Small intestine (tissue), 16 donors: ENCODE data around the gene ANO5. TPM values are rescaled to one million over a fixed set of nuclear protein-coding genes. Genes with fewer than 3 reads are reported as not detected.
A peak's percentile ranks its signal among the peaks of the same experiment; 100 is the strongest.

Experiments
- DNase-seq, 2 donors: peaks; one replicate each; pipeline versions ENCODE4 v3.0.0 to v3.0.0-alpha.2; 2013
- FAIRE-seq: peaks from 2 replicates; lab custom pipeline; 2012; peaks lifted over from hg19 to GRCh38; lab: Jason Lieb, UNC
- H3K27ac ChIP-seq, 3 donors: one replicate each; pipeline ENCODE4 v1.5.1; 2013; ENCODE audit warnings: low read length in 2 of 3, mild to moderate bottlenecking in 2 of 3, control low read depth in 1 of 3, inconsistent platforms in 1 of 3, low read depth in 1 of 3, moderate library complexity in 1 of 3
- H3K27me3 ChIP-seq, 3 donors: one replicate each; pipeline ENCODE4 v1.6.1; 2013; ENCODE audit warnings: low read length in 3 of 3, inconsistent platforms in 1 of 3; ENCODE audit not compliant: control insufficient read depth in 3 of 3, insufficient read depth in 3 of 3
- H3K36me3 ChIP-seq, 3 donors: one replicate each; pipeline ENCODE4 v1.6.1; 2013; ENCODE audit warnings: low read length in 3 of 3, inconsistent platforms in 1 of 3, low read depth in 1 of 3, mild to moderate bottlenecking in 1 of 3, moderate library complexity in 1 of 3; ENCODE audit not compliant: control insufficient read depth in 3 of 3, insufficient read depth in 2 of 3
- H3K4me1 ChIP-seq, 3 donors: one replicate each; pipeline ENCODE4 v1.6.1; 2013; ENCODE audit warnings: low read length in 2 of 3, inconsistent platforms in 1 of 3, low read depth in 1 of 3, mild to moderate bottlenecking in 1 of 3, moderate library complexity in 1 of 3; ENCODE audit not compliant: control insufficient read depth in 3 of 3, insufficient read depth in 2 of 3
- H3K4me3 ChIP-seq, 3 donors: one replicate each; pipeline ENCODE4 v1.5.1; 2013; ENCODE audit warnings: low read length in 3 of 3, control low read depth in 1 of 3, inconsistent platforms in 1 of 3, low read depth in 1 of 3, mild to moderate bottlenecking in 1 of 3, moderate library complexity in 1 of 3
- H3K9me3 ChIP-seq, 2 donors: one replicate each; pipeline ENCODE4 v1.6.1; 2013; ENCODE audit warnings: low read depth in 1 of 2, low read length in 1 of 2; ENCODE audit not compliant: control insufficient read depth in 2 of 2, insufficient read depth in 1 of 2
- WGBS, 3 donors: extraction: QIAGEN DNeasy Blood & Tissue Kit; methylation state at CpG; one replicate each; pipeline ENCODE4 v1.1.7; 2013; 5-methylcytosine and 5-hydroxymethylcytosine counted together
- long read RNA-seq, 10 donors: transcript quantifications; one replicate each; lab custom pipeline, GENCODE V29; 2026
- polyA plus RNA-seq, 4 donors: library from polyadenylated mRNA; stranded (reverse) in 3 of 4; unstranded in 1 of 4; fragments of 200-250 nt in 3 of 4; fragments of 120-200 nt in 1 of 4; gene quantifications; one replicate each; pipeline versions ENCODE4 v1.2.1 to v1.2.3, GENCODE V29; 2013
- donor health status: healthy with polysubstance abuse.
- donor health status: control.
- donor health status: control.
- donor health status: Bipolar disorder and iron deficiency.
- donor health status: healthy.

The ANO5 gene
- 1 to 10 TPM; 1.4 to 7.8 (median 1.7) TPM for polyA plus RNA-seq
- long read RNA-seq, donor 1, partial matches to known transcripts = 9 of 9 reads
- long read RNA-seq, donor 1, other reads (novel, unspliced or antisense) = 0 of 9 reads
- long read RNA-seq, donor 2 = 0 reads
- long read RNA-seq, donor 3 = 0 reads
- long read RNA-seq, donor 4 = 0 reads
- long read RNA-seq, donor 5 = 0 reads
- long read RNA-seq, donor 6, partial matches to known transcripts = 6 of 6 reads
- long read RNA-seq, donor 6, other reads (novel, unspliced or antisense) = 0 of 6 reads
- long read RNA-seq, donor 7 = 0 reads
- long read RNA-seq, donor 8 = 0 reads
- long read RNA-seq, donor 9 = 0 reads
- long read RNA-seq, donor 10 = 0 reads

GRCh38 chr11:22192642-22193347, at the start of gene ANO5:
Gene ANO5 (plus strand): TSS chr11:22193085. CDS start chr11:22193493, 408 bp downstream.
- H3K9me3 ChIP-seq = no peaks in the 10 kb centered on the region
- H3K27me3 ChIP-seq = peaks cover 0 to 4% (median 2%) of the 10 kb centered on the region in 3 donors
- 2 to 3% (median 2%) methylated on average over 46 to 56 of the region's 56 CpGs for WGBS, 3 donors
- no peaks in the 10 kb centered on the region for H3K36me3 ChIP-seq
- peak within 1 kb of the TSS in 2 of 3 donors; percentile 65 to 70 for H3K27ac ChIP-seq
- peak within 1 kb of the TSS; percentile 41 to 89 (median 82) for H3K4me3 ChIP-seq
- DNase-seq = peak; percentile 78 to 84
- FAIRE-seq = no peak
- H3K4me1 ChIP-seq = no peaks in the 10 kb centered on the region

GRCh38 chr11:22151649-22152197, 41.2 kb upstream of the ANO5 start:
- Histone ChIP-seq H3K27ac (no peak overlapping the region), H3K27me3 (no peaks in the 10 kb centered on the region), H3K36me3 (no peaks in the 10 kb centered on the region), H3K4me1 (no peaks in the 10 kb centered on the region), H3K4me3 (no peak overlapping the region), H3K9me3 (no peaks in the 10 kb centered on the region)
- DNase-seq (no peak), FAIRE-seq (no peak)
- 85 to 90% (median 88%) methylated on average over 4 of the region's 4 CpGs for WGBS, 3 donors

GRCh38 chr11:22157531-22157930, 35.4 kb upstream of the ANO5 start:
- Histone ChIP-seq H3K36me3 (no peaks in the 10 kb centered on the region), H3K9me3 (no peaks in the 10 kb centered on the region), H3K27me3 (no peaks in the 10 kb centered on the region), H3K27ac (no peak overlapping the region), H3K4me1 (no peaks in the 10 kb centered on the region), H3K4me3 (no peak overlapping the region)
- DNase-seq (no peak), FAIRE-seq (no peak)
- 44 to 69% (median 56%) methylated on average over 2 of the region's 2 CpGs for WGBS, 3 donors

GRCh38 chr11:22161489-22161888, 31.4 kb upstream of the ANO5 start:
- Histone ChIP-seq H3K27me3 (no peaks in the 10 kb centered on the region), H3K9me3 (no peaks in the 10 kb centered on the region), H3K36me3 (no peaks in the 10 kb centered on the region), H3K27ac (no peak overlapping the region), H3K4me3 (no peak overlapping the region), H3K4me1 (peaks cover 0 to 5% (median 0%) of the 10 kb centered on the region in 3 donors)
- WGBS, 3 donors = 65 to 66% (median 66%) methylated on average over 1 of the region's 1 CpG
- no peak for FAIRE-seq
- no peak for DNase-seq

- Histone ChIP-seq H3K9me3 (no peaks in the 10 kb centered on the region), H3K36me3 (no peaks in the 10 kb centered on the region), H3K4me1 (peaks cover 0 to 5% (median 0%) of the 10 kb centered on the region in 3 donors), H3K27ac (no peak overlapping the region), H3K27me3 (no peaks in the 10 kb centered on the region), H3K4me3 (no peak overlapping the region)
- DNase-seq (no peak), FAIRE-seq (no peak)
- 76 to 92% (median 83%) methylated on average over 3 of the region's 3 CpGs for WGBS, 3 donors
These were observed 30.1 kb upstream of the ANO5 start for GRCh38 chr11:22162756-22163155.

GRCh38 chr11:22163394-22163797, 29.5 kb upstream of the ANO5 start:
- no peak for DNase-seq
- 45 to 77% (median 64%) methylated on average over 3 of the region's 3 CpGs for WGBS, 3 donors

GRCh38 chr11:22165087-22165486, 27.8 kb upstream of the ANO5 start:
- 15 to 49% (median 25%) methylated on average over 2 of the region's 2 CpGs for WGBS, 3 donors
- Histone ChIP-seq H3K4me1 (peaks cover 0 to 5% (median 0%) of the 10 kb centered on the region in 3 donors), H3K4me3 (no peak overlapping the region), H3K9me3 (no peaks in the 10 kb centered on the region), H3K27ac (no peak overlapping the region), H3K27me3 (no peaks in the 10 kb centered on the region), H3K36me3 (no peaks in the 10 kb centered on the region)
- peak; percentile 5 to 87 for DNase-seq
- no peak for FAIRE-seq

More at GRCh38 chr11:22163394-22163797, 29.5 kb upstream of the ANO5 start:
- no peak overlapping the region for H3K4me3 ChIP-seq
- no peaks in the 10 kb centered on the region for H3K27me3 ChIP-seq
- H3K27ac ChIP-seq = no peak overlapping the region
- no peak for FAIRE-seq
- no peaks in the 10 kb centered on the region for H3K9me3 ChIP-seq
- H3K4me1 ChIP-seq = peaks cover 0 to 5% (median 0%) of the 10 kb centered on the region in 3 donors
- no peaks in the 10 kb centered on the region for H3K36me3 ChIP-seq

GRCh38 chr11:22165759-22166513, 26.9 kb upstream of the ANO5 start:
- FAIRE-seq = no peak
- no peak for DNase-seq
- Histone ChIP-seq H3K27me3 (no peaks in the 10 kb centered on the region), H3K27ac (no peak overlapping the region), H3K36me3 (no peaks in the 10 kb centered on the region), H3K4me3 (no peak overlapping the region), H3K9me3 (no peaks in the 10 kb centered on the region), H3K4me1 (peaks cover 0 to 5% (median 0%) of the 10 kb centered on the region in 3 donors)
- 79 to 89% (median 79%) methylated on average over 3 of the region's 3 CpGs for WGBS, 3 donors
